ENCODE data around the gene ACTL6B.

ACTL6B gene

GRCh38 chr7:100626055-100626454 lies 30.2 kb downstream of the ACTL6B start:
- Mint-ChIP-seq H3K27me3 (ENCODE audit: low read depth) (peaks cover 13% of the 10 kb centered on the region), H3K36me3 (ENCODE audit: low read depth) (peaks cover 6% of the 10 kb centered on the region), H3K27ac (no peak overlapping the region), H3K9me3 (no peaks in the 10 kb centered on the region), H3K4me3 (peak overlapping the region in 1 of 3 experiments; percentile 40), H3K4me1 (no peaks in the 10 kb centered on the region)
- TF ChIP-seq CTCF (IDR thresholded peaks at IDR 0.05; ENCODE audit: unreplicated experiment in 3 of 3): no peak

DNA sequence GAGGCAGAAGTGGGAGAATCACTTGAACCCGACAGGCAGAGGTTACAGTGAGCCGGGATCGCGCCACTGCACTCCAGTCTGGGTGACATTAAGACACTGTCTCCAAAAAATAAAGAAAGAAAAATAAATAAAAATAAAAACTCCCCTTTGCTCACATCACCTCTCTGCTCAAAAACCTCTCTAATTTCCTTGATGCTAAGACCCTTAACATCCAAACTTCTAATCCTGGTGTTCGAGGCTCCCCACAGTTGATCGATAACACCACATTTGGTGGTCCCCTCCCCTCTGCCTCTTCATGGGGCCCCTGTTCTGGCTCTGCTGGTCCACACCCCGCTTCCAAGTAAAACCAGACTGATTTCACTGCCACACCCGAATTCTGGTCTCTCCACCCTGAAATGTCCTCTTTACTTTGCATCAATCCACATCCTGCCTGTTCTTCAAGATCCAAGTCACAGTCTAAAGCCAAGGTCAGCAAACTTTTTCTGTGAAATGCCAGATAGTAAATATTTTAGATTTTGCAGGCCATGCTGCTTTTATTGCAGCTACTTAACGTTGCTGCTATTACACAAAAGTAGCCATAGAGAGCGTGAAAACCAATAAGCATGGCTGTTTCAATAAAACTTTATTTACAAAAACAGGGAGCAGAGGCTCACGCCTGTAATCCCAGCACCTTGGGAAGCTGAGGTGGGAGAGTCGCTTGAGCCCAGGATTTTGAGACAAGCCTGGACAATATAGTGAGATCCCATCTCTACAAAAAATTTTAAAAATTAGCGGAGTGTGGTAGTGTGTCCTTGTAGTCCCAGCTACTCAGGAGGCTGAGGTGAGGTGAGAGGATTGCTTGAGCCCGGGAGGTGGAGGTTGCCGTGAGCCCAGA lies 32.1 kb downstream of the ACTL6B start:
- Mint-ChIP-seq H3K4me1 (no peaks in the 10 kb centered on the region), H3K27me3 (ENCODE audit: low read depth) (peaks cover 4% of the 10 kb centered on the region), H3K4me3 (no peak overlapping the region), H3K27ac (no peak overlapping the region), H3K36me3 (ENCODE audit: low read depth) (peaks cover 6% of the 10 kb centered on the region), H3K9me3 (no peaks in the 10 kb centered on the region)
- no peak for TF ChIP-seq CTCF (IDR thresholded peaks at IDR 0.05; ENCODE audit: unreplicated experiment in 3 of 3)

DNA sequence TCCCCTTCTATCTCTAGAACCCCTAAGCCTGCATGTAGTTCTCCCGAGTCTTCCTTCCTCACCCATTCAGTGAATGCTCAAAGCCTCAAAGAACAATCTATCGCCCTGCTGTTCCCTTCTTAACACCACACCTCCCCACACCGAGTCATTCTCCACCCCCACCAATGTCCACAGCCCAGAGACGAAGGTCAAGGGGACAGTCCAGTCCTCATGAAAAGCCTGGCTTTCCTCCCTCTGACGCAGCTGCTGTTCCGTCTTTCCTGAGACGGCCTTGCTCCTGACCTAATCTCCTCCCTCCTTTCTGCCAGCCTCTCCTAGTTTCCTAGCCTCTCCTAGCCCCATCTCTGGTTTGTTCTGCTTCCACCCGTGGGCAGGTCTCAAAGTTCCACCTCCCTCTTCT lies 34.7 kb downstream of the ACTL6B start:
- Mint-ChIP-seq H3K27ac (no peak overlapping the region), H3K9me3 (no peaks in the 10 kb centered on the region), H3K27me3 (ENCODE audit: low read depth) (peaks cover 4% of the 10 kb centered on the region), H3K4me3 (no peak overlapping the region), H3K4me1 (no peaks in the 10 kb centered on the region), H3K36me3 (ENCODE audit: low read depth) (peaks cover 6% of the 10 kb centered on the region)
- no peak for TF ChIP-seq CTCF (IDR thresholded peaks at IDR 0.05; ENCODE audit: unreplicated experiment in 3 of 3)

DNA sequence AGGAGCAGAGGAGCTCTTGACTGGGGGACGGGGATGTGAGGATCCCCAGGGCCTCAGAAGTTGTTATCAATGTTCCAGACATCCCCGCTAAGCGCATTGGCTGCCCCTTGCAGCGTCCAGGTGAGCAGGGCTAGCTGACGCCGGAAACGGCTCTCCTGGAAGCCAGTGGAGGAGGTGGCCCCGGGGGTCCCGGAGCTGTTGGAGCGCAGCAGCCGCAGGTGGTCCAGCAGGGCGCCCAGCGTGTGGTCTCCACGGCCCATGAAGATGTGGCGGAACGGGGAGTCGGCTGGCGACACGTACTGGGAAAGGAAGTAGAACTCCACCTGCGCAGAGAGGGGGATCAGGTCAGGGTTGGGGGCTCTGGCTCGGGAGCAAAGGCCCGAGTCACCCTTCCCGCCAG lies 35.4 kb downstream of the ACTL6B start:
- H3K36me3 Mint-ChIP-seq (ENCODE audit: low read depth): peaks cover 6% of the 10 kb centered on the region

DNA sequence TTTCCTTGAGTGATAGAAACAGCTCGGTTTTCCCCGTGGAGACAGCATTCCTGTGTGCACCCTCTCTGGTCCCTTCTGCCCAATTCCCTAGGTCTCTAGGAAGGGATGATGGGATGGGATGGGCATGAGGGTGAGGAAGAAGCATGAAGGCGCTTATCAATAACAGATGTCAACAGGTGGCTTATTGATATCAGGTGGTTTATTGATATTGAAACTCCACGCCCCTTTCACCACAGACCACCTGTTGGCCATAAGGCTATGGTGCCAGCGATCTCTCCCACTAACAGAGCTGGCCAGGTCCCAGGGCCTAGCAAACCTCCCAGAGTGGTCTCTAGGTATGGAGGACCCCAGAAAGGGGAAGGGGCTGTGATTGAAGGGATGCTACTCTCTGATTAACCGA lies 36.0 kb downstream of the ACTL6B start:
- H3K9me3 Mint-ChIP-seq: no peaks in the 10 kb centered on the region
- peaks cover 6% of the 10 kb centered on the region for H3K36me3 Mint-ChIP-seq (ENCODE audit: low read depth)
- H3K27me3 Mint-ChIP-seq (ENCODE audit: low read depth): peaks cover 4% of the 10 kb centered on the region
- H3K4me3 Mint-ChIP-seq: no peak overlapping the region
- no peak overlapping the region for H3K27ac Mint-ChIP-seq
- no peaks in the 10 kb centered on the region for H3K4me1 Mint-ChIP-seq
- no peak for TF ChIP-seq CTCF (IDR thresholded peaks at IDR 0.05; ENCODE audit: unreplicated experiment in 3 of 3)

More for the DNA sequence above, 35.4 kb downstream of the ACTL6B start:
- no peaks in the 10 kb centered on the region for H3K4me1 Mint-ChIP-seq
- TF ChIP-seq CTCF (IDR thresholded peaks at IDR 0.05; ENCODE audit: unreplicated experiment in 3 of 3): no peak
- H3K27ac Mint-ChIP-seq: no peak overlapping the region
- H3K4me3 Mint-ChIP-seq: no peak overlapping the region
- H3K27me3 Mint-ChIP-seq (ENCODE audit: low read depth): peaks cover 4% of the 10 kb centered on the region
- no peaks in the 10 kb centered on the region for H3K9me3 Mint-ChIP-seq

Measured in nephron (organoid).